ENCODE results near the gene RFX7.

The RFX7 gene

GRCh38 chr15:56150204-56150603, 93.5 kb downstream of the RFX7 start:
- H3K9me2 ChIP-seq (ENCODE audit: low read depth, low read length), result no peaks in the 10 kb centered on the region
- no peaks in the 10 kb centered on the region for H3F3A ChIP-seq (ENCODE audit: insufficient read depth, low read length)
- peaks cover 7% of the 10 kb centered on the region for H3K9me3 ChIP-seq (ENCODE audit: low read length)
- no peaks in the 10 kb centered on the region for H3K4me1 ChIP-seq (ENCODE audit: insufficient read depth, low read length, severe bottlenecking)
- peaks cover 18% of the 10 kb centered on the region for H3K79me2 ChIP-seq (ENCODE audit: insufficient read depth, low read length)
- no peak overlapping the region for H3K27ac ChIP-seq (ENCODE audit: low read depth, low read length, poor library complexity, severe bottlenecking)
- H3K9ac ChIP-seq (ENCODE audit: low read length), result no peak overlapping the region
- peaks cover 10% of the 10 kb centered on the region for H3K36me3 ChIP-seq (ENCODE audit: insufficient read depth, low read length)
- H3K4me3 ChIP-seq (ENCODE audit: low read depth, low read length, poor library complexity, severe bottlenecking), result no peak overlapping the region
- H3K27me3 ChIP-seq (ENCODE audit: insufficient read depth, low read length), result no peaks in the 10 kb centered on the region
- TF ChIP-seq CTCF (IDR thresholded peaks at IDR 0.05; ENCODE audit: low read length), result no peak
- no peak for TF ChIP-seq EZH2 (IDR thresholded peaks at IDR 0.05; ENCODE audit: borderline replicate concordance, low read length)
- H3K4me2 ChIP-seq (ENCODE audit: low read length), result no peak overlapping the region
- no peak overlapping the region for H2AFZ ChIP-seq (ENCODE audit: low read length)
- no peaks in the 10 kb centered on the region for H4K20me1 ChIP-seq (ENCODE audit: insufficient read depth, low read length)

- H3K9me2 ChIP-seq (ENCODE audit: low read depth, low read length), result no peaks in the 10 kb centered on the region
- no peaks in the 10 kb centered on the region for H3K4me1 ChIP-seq (ENCODE audit: insufficient read depth, low read length, severe bottlenecking)
- peaks cover 15% of the 10 kb centered on the region; the same call in 1 of the 2 replicates for H3K79me2 ChIP-seq (ENCODE audit: insufficient read depth, low read length)
- H3K4me3 ChIP-seq (ENCODE audit: low read depth, low read length, poor library complexity, severe bottlenecking), result no peak overlapping the region
- no peaks in the 10 kb centered on the region for H3K27me3 ChIP-seq (ENCODE audit: insufficient read depth, low read length)
- no peak overlapping the region for H3K27ac ChIP-seq (ENCODE audit: low read depth, low read length, poor library complexity, severe bottlenecking)
- TF ChIP-seq CTCF (IDR thresholded peaks at IDR 0.05; ENCODE audit: low read length), result no peak
- TF ChIP-seq EZH2 (IDR thresholded peaks at IDR 0.05; ENCODE audit: borderline replicate concordance, low read length), result no peak
- H2AFZ ChIP-seq (ENCODE audit: low read length), result no peak overlapping the region
- peaks cover 15% of the 10 kb centered on the region for H3K36me3 ChIP-seq (ENCODE audit: insufficient read depth, low read length)
- H4K20me1 ChIP-seq (ENCODE audit: insufficient read depth, low read length), result no peaks in the 10 kb centered on the region
- H3K9ac ChIP-seq (ENCODE audit: low read length), result no peak overlapping the region
- no peaks in the 10 kb centered on the region for H3F3A ChIP-seq (ENCODE audit: insufficient read depth, low read length)
- H3K9me3 ChIP-seq (ENCODE audit: low read length), result peaks cover 7% of the 10 kb centered on the region
- no peak overlapping the region for H3K4me2 ChIP-seq (ENCODE audit: low read length)
These were observed 95.6 kb downstream of the RFX7 start for GRCh38 chr15:56148064-56148463.

GRCh38 chr15:56146756-56147155, 96.9 kb downstream of the RFX7 start:
- no peak overlapping the region for H2AFZ ChIP-seq (ENCODE audit: low read length)
- no peak overlapping the region for H3K4me3 ChIP-seq (ENCODE audit: low read depth, low read length, poor library complexity, severe bottlenecking)
- no peak overlapping the region for H3K4me2 ChIP-seq (ENCODE audit: low read length)
- no peaks in the 10 kb centered on the region for H3K9me2 ChIP-seq (ENCODE audit: low read depth, low read length)
- peaks cover 28% of the 10 kb centered on the region for H3K36me3 ChIP-seq (ENCODE audit: insufficient read depth, low read length)
- H3K27me3 ChIP-seq (ENCODE audit: insufficient read depth, low read length), result no peaks in the 10 kb centered on the region
- H3K4me1 ChIP-seq (ENCODE audit: insufficient read depth, low read length, severe bottlenecking), result no peaks in the 10 kb centered on the region
- TF ChIP-seq EZH2 (IDR thresholded peaks at IDR 0.05; ENCODE audit: borderline replicate concordance, low read length) (no peak), CTCF (IDR thresholded peaks at IDR 0.05; ENCODE audit: low read length) (no peak)
- no peaks in the 10 kb centered on the region for H4K20me1 ChIP-seq (ENCODE audit: insufficient read depth, low read length)
- H3K27ac ChIP-seq (ENCODE audit: low read depth, low read length, poor library complexity, severe bottlenecking), result no peak overlapping the region
- H3F3A ChIP-seq (ENCODE audit: insufficient read depth, low read length), result no peaks in the 10 kb centered on the region
- H3K9me3 ChIP-seq (ENCODE audit: low read length), result peaks cover 7% of the 10 kb centered on the region
- H3K79me2 ChIP-seq (ENCODE audit: insufficient read depth, low read length), result 0 out of 2 replicates have a peak, but pooled peaks cover 15% of the 10 kb centered on the region
- H3K9ac ChIP-seq (ENCODE audit: low read length), result no peak overlapping the region
